ENCODE results near the gene KLHL29. TPM values are rescaled to one million over a fixed set of nuclear protein-coding genes. Genes with fewer than 3 reads are reported as not detected.

KLHL29 gene
- total and polyA plus RNA-seq, 2 donors (not counting 1 experiment from before 2014, with no cell fraction given), result 1.3 to 3.4 TPM

- ChIA-PET POLR2A (no interaction called here), CTCF (no interaction called here)
- Histone ChIP-seq H3K9ac (ENCODE audit: low read length) (no peak overlapping the region), H3K79me2 (ENCODE audit: control insufficient read depth, insufficient read depth, low read length) (no peaks in the 10 kb centered on the region), H3K27me3 (replicated peaks in 1 of 4; ENCODE audit: control extremely low read depth in 1 of 4, control insufficient read depth in 3 of 4, insufficient read depth in 4 of 4, low read length in 3 of 4) (no peaks in the 10 kb centered on the region), H3K4me1 (ENCODE audit: control insufficient read depth in 2 of 2, insufficient read depth in 2 of 2, low read length in 2 of 2) (no peaks in the 10 kb centered on the region), H3K36me3 (replicated peaks in 1 of 2; ENCODE audit: control extremely low read depth in 1 of 2, control insufficient read depth in 1 of 2, extremely low read depth in 1 of 2, insufficient read depth in 2 of 2, low read length in 1 of 2) (no peaks in the 10 kb centered on the region), H3K4me3 (ENCODE audit: control extremely low read depth in 1 of 5, extremely low read depth in 1 of 5, insufficient read depth in 1 of 5, low read depth in 2 of 5, low read length in 4 of 5) (no peak overlapping the region), H4K20me1 (ENCODE audit: control insufficient read depth, insufficient read depth, low read length, poor library complexity, severe bottlenecking) (no peaks in the 10 kb centered on the region), H3K9me3 (ENCODE audit: control extremely low read depth in 1 of 3, control insufficient read depth in 2 of 3, insufficient read depth in 1 of 3, low read length in 2 of 3) (no peaks in the 10 kb centered on the region), H3K4me2 (replicated peaks; ENCODE audit: low read depth, low read length, poor library complexity, severe bottlenecking) (no peak overlapping the region), H2AFZ (ENCODE audit: insufficient read depth, low read depth, low read length, poor library complexity, severe bottlenecking) (no peak overlapping the region), H3K27ac (ENCODE audit: low read length in 2 of 2) (no peak overlapping the region)
- ATAC-seq (ENCODE audit: low read depth) (no peak), DNase-seq (no peak)
- no peak overlapping the region for H3K27ac Mint-ChIP-seq
- WGBS (ENCODE audit: insufficient coverage), result 30% methylated on average over 3 of the region's 3 CpGs
- no peaks in the 10 kb centered on the region for H3K4me1 Mint-ChIP-seq
- H3K4me3 Mint-ChIP-seq, result no peak overlapping the region
- no peak for TF ChIP-seq CTCF (IDR thresholded peaks at IDR 0.05)
- TF ChIP-seq EZH2 (IDR thresholded peaks at IDR 0.05; ENCODE audit: borderline replicate concordance, insufficient read depth, low read depth, low read length, poor library complexity, severe bottlenecking), result no peak
- H3K9me3 Mint-ChIP-seq (ENCODE audit: insufficient read depth), result no peaks in the 10 kb centered on the region
- H3K27me3 Mint-ChIP-seq, result no peaks in the 10 kb centered on the region
- intact Hi-C loops (cut with micrococcal nuclease), result no loop called here
Measured at GRCh38 chr2:23508066-23508390, 123.0 kb downstream of the KLHL29 start.

- Mint-ChIP-seq H3K27me3 (no peaks in the 10 kb centered on the region), H3K9me3 (ENCODE audit: insufficient read depth) (no peaks in the 10 kb centered on the region), H3K4me1 (no peaks in the 10 kb centered on the region), H3K4me3 (no peak overlapping the region), H3K27ac (no peak overlapping the region)
- Histone ChIP-seq H3K27ac (ENCODE audit: low read length in 2 of 2) (no peak overlapping the region), H3K36me3 (replicated peaks in 1 of 2; ENCODE audit: control extremely low read depth in 1 of 2, control insufficient read depth in 1 of 2, extremely low read depth in 1 of 2, insufficient read depth in 2 of 2, low read length in 1 of 2) (no peaks in the 10 kb centered on the region), H3K79me2 (ENCODE audit: control insufficient read depth, insufficient read depth, low read length) (no peaks in the 10 kb centered on the region), H4K20me1 (ENCODE audit: control insufficient read depth, insufficient read depth, low read length, poor library complexity, severe bottlenecking) (no peaks in the 10 kb centered on the region), H3K4me3 (ENCODE audit: control extremely low read depth in 1 of 5, extremely low read depth in 1 of 5, insufficient read depth in 1 of 5, low read depth in 2 of 5, low read length in 4 of 5) (no peak overlapping the region), H3K4me1 (ENCODE audit: control insufficient read depth in 2 of 2, insufficient read depth in 2 of 2, low read length in 2 of 2) (no peaks in the 10 kb centered on the region), H3K9ac (ENCODE audit: low read length) (no peak overlapping the region), H3K9me3 (ENCODE audit: control extremely low read depth in 1 of 3, control insufficient read depth in 2 of 3, insufficient read depth in 1 of 3, low read length in 2 of 3) (no peaks in the 10 kb centered on the region), H3K4me2 (replicated peaks; ENCODE audit: low read depth, low read length, poor library complexity, severe bottlenecking) (no peak overlapping the region), H3K27me3 (replicated peaks in 1 of 4; ENCODE audit: control extremely low read depth in 1 of 4, control insufficient read depth in 3 of 4, insufficient read depth in 4 of 4, low read length in 3 of 4) (no peaks in the 10 kb centered on the region), H2AFZ (ENCODE audit: insufficient read depth, low read depth, low read length, poor library complexity, severe bottlenecking) (no peak overlapping the region)
- DNase-seq (no peak), ATAC-seq (ENCODE audit: low read depth) (no peak)
- ChIA-PET POLR2A (no interaction called here), CTCF (no interaction called here)
- no peak for TF ChIP-seq EZH2 (IDR thresholded peaks at IDR 0.05; ENCODE audit: borderline replicate concordance, insufficient read depth, low read depth, low read length, poor library complexity, severe bottlenecking)
- no peak for TF ChIP-seq CTCF (IDR thresholded peaks at IDR 0.05)
- 100% methylated on average over 1 of the region's 6 CpGs for WGBS (ENCODE audit: insufficient coverage)
- intact Hi-C loops (cut with micrococcal nuclease), result no loop called here
Measured at GRCh38 chr2:23509103-23509502, 124.1 kb downstream of the KLHL29 start.

Data from B cell (primary cell).